Astrocyte of the spinal cord (primary cell): ENCODE measurements around the gene WHAMM.
"Not testable (repeated sequence)": the region's sequence is repeated elsewhere in the genome, so short reads cannot be mapped to it uniquely, and the experiment has no call there.

Source experiments
- DNase-seq: peaks from one replicate; pipeline ENCODE4 v3.0.0; 2011; ENCODE audit warnings: low read depth, low spot score
- H3K4me3 ChIP-seq: 2 replicates; pipeline ENCODE4 v1.5.1; 2011; ENCODE audit warnings: low read depth, mild to moderate bottlenecking, low read length, moderate library complexity
- in situ Hi-C: cut with HindIII; loops from 2 replicates; pipeline ENCODE4 v1.10.0; 2017; ENCODE audit warnings: low sequenced_read_pairs
- TF ChIP-seq, protein P1 (sequence below): IDR thresholded peaks from 2 replicates; pipeline ENCODE4 v1.5.1; 2012; ENCODE audit warnings: low read depth, mild to moderate bottlenecking, low read length, inconsistent platforms

Gene WHAMM

GRCh38 chr15:82858932-82859331, 49.5 kb downstream of the WHAMM start:
- in situ Hi-C loops: no loop called here
- no peak overlapping the region for H3K4me3 ChIP-seq
- TF ChIP-seq, protein P1, sequence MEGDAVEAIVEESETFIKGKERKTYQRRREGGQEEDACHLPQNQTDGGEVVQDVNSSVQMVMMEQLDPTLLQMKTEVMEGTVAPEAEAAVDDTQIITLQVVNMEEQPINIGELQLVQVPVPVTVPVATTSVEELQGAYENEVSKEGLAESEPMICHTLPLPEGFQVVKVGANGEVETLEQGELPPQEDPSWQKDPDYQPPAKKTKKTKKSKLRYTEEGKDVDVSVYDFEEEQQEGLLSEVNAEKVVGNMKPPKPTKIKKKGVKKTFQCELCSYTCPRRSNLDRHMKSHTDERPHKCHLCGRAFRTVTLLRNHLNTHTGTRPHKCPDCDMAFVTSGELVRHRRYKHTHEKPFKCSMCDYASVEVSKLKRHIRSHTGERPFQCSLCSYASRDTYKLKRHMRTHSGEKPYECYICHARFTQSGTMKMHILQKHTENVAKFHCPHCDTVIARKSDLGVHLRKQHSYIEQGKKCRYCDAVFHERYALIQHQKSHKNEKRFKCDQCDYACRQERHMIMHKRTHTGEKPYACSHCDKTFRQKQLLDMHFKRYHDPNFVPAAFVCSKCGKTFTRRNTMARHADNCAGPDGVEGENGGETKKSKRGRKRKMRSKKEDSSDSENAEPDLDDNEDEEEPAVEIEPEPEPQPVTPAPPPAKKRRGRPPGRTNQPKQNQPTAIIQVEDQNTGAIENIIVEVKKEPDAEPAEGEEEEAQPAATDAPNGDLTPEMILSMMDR: no peak
- DNase-seq: no peak

GRCh38 chr15:82862886-82863285, 53.5 kb downstream of the WHAMM start:
- in situ Hi-C loops: no loop called here
- no peak for DNase-seq
- TF ChIP-seq, protein P1: no peak
- H3K4me3 ChIP-seq: no peak overlapping the region

DNA sequence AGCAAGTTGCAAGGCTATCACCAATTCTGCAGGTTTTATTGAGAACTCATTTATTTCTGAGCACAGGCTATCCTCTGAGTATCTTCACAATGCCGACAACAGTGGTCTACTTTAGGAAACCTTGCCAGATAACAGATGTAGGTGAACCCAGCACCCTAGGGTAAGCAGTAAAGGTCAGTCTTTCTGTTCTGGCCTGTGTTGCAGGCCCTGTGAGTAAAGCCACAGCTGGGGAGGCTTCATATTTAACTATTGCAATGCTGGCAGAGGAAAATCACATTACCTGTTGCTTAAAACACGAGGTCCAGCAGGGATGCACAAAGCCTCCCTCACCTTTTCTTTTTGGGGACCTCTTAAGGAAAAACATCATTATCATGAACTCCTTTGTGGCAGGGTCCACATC, 55.5 kb downstream of the WHAMM start:
- H3K4me3 ChIP-seq: no peak overlapping the region
- in situ Hi-C loops: no loop called here
- TF ChIP-seq, protein P1: no peak
- no peak for DNase-seq

DNA sequence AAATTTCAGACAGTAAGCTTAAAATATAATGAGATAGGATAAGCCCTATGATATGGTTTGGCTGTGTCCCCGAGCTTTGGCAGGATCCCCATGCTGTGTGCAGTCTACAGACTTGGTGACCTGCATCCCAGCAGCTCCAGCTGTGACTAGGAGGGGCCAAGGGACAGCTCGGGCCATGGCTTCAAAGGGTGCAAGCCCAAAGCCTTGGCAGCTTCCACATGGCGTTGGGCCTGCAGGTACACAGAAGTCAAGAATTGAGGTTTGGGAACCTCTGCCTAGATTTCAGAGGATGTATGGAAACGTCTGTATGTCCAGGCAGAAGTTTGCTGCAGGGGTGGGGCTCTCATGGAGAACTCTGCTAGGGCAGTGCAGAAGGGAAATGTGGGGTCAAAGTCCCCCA, 56.2 kb downstream of the WHAMM start:
- in situ Hi-C loops, DNase-seq, H3K4me3 ChIP-seq: not testable (repeated sequence)

GRCh38 chr15:82865981-82866380, 56.6 kb downstream of the WHAMM start:
- H3K4me3 ChIP-seq, in situ Hi-C loops, DNase-seq: not testable (repeated sequence)

DNA sequence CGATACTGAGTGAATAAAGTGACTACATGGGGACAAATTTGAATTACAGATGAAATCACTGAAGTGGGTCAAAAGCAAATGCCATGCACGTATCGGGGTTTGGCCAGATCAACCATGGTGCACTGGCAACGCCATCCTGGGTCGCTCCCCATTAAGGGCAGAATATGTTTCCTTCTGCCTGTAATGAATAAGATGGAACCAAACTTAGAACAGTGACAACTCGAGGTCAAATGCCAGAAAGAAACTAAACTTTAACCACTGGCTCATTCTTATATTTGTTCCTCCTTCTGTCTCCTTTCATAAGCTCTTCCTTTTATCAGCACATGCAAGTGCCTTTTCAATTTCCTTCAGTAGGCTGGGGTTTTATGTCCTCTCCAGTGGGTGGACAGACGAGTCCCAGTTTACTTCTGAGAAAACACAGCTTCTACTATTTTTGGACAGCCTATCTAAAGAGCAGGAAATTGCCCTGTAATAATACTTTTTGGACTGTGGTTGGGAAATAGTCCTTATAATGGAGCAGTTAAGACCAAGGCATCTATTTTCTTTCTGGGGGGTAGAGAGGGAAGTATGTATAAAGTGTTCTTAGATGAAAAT, 61.4 kb downstream of the WHAMM start:
- TF ChIP-seq, protein P1: no peak
- DNase-seq: no peak
- in situ Hi-C loops: no loop called here
- no peak overlapping the region for H3K4me3 ChIP-seq

- no peak for DNase-seq
- in situ Hi-C loops: no loop called here
These were observed 61.9 kb downstream of the WHAMM start for GRCh38 chr15:82871358-82871757.

More at GRCh38 chr15:82871358-82871757, 61.9 kb downstream of the WHAMM start:
- no peak overlapping the region for H3K4me3 ChIP-seq
- TF ChIP-seq, protein P1: no peak
